ENCODE measurements around the gene PLK1.
A peak's percentile ranks its signal among the peaks of the same experiment; 100 is the strongest.
"Not testable (repeated sequence)": the region's sequence is repeated elsewhere in the genome, so short reads cannot be mapped to it uniquely, and the experiment has no call there.

Gene PLK1

GRCh38 chr16:23678430-23679273 lies at the start of gene PLK1:
PLK1 (plus strand) TSS chr16:23678889; CDS start chr16:23678933, 44 bp downstream.
- DNase-seq (ENCODE audit: low spot score): peak; percentile 95

- no peak for DNase-seq (ENCODE audit: low spot score)
These were observed 49.2 kb upstream of the PLK1 start for GRCh38 chr16:23629516-23629915.

GRCh38 chr16:23631874-23632273 lies 46.8 kb upstream of the PLK1 start:
- not testable (repeated sequence) for DNase-seq (ENCODE audit: low spot score)

DNA sequence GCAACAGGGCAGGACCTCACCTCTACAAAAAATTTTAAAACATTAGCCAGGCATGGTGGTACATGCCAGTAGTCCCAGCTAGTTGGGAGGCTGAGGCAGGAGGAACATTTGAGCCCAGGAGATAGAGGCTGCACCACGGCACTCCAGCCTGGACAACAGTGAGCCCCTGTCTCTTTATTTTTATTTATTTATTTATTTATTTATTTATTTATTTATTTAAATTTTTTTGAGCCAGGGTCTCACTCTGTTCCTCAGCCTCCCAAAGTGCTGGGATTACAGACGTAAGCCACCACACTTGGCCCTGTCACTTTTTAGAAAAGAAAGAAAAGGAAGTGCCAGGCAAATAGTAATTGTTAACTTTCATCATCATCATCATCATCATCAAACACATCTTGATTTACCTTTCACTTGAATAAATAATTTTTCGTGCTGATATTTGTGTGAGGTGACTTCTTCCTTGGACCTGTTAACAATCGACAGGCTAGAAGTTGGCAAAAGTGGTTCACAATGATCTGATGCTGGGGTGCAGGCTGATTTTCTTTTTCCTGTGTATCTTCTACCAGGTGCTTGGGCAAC lies 44.1 kb upstream of the PLK1 start:
- no peak for DNase-seq (ENCODE audit: low spot score)

- no peak for DNase-seq (ENCODE audit: low spot score)
These were observed 42.7 kb upstream of the PLK1 start for GRCh38 chr16:23635958-23636357.

- DNase-seq (ENCODE audit: low spot score): peak; percentile 27
These were observed 38.1 kb upstream of the PLK1 start for GRCh38 chr16:23640615-23640930.

- DNase-seq (ENCODE audit: low spot score): peak; percentile 96
These were observed 37.5 kb upstream of the PLK1 start, which contains the start of the genes DCTN5 and PALB2 for GRCh38 chr16:23640931-23641765. DCTN5 (plus strand) TSS chr16:23641466; CDS start chr16:23641543, 77 bp downstream. PALB2 (minus strand) TSS chr16:23641310; CDS start chr16:23641157, 153 bp downstream.

DNA sequence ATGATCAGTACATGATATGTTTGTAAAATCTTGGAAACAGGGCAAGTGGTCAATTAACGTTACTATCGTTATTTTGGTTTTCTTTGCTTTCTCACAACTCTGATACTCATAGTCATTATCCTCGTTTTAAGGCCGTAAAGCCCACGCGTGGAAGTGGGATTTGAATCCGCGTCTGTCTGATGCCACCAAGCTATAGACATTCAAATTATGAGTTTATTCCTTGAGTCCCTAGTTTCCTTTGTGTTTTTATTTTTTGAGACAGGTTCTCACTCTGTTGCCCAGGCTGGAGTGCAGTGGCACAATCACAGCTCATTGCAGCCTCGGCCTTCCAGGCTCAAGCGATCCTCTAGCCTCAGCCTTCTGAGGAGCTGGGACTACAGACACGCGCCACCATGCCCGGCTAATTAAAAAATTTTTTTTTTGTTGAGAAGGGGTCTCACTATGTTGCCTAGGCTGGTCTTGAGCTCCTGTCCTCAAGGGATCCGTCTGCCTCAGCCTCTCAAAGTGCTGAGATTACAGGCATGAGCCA lies 36.4 kb upstream of the PLK1 start:
- DNase-seq (ENCODE audit: low spot score): no peak

- DNase-seq (ENCODE audit: low spot score): no peak
These were observed 27.8 kb upstream of the PLK1 start for GRCh38 chr16:23650674-23651416.

DNA sequence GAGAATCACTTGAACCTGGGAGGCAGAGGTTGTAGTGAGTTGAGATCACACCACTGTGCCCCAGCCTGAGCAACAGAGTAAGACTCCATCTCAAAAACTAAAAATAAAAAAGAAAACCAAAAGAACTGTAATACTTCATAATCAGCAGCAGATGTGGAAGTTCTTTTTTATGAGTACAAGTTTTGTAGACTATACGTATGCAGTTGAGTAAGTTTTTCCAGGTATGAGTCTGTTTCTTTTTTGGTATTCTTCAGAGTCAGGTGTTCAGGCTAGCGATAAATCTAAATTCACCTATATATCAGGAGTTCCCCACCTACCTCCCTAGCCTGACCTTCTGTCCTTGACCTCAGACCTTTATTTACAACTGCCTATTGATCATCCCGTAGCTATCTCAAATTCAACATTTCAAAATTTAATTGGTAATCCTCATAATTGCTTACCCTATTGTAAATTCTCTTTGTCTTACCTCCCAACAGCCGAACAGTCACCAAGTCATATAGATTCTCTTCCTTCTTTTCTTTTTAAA lies 26.7 kb upstream of the PLK1 start:
- DNase-seq (ENCODE audit: low spot score): no peak

GRCh38 chr16:23663918-23664317 lies 14.8 kb upstream of the PLK1 start:
- DNase-seq (ENCODE audit: low spot score): no peak

DNA sequence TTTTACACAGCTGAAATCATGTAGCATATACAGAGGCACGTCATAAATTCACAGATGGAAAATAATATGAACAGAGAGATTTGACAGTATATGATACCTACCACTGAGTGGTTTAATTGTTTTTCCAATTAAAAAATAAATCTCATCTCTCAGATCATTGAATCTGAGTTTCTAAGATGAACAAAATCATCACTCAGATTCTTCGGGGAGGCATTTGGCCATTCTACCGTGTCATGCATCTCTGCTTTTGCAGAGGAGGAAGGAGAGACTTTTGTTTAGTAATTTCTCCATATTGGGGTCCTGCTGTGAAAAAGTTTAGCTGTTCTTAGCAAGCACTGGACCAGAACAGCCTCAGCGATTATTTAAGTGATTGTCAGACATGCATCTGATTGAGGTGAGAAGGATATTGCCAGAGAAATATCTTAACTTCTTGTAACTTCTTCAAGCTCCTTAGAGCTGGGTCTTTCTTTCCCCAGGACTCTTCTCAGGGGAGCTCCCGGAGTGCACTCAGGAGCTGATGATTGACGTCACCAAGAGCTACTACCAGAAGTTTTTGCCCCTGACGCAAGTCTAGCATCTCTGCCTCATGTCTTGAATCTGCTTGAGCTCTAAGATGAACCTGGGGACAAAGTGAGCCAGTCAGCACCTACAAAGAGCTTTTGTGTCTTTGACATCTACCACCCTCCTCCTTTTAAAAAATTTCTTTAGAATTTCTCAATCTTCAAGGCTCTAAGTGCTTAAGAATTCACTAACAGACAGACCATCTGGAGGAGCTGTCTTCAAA lies 11.9 kb upstream of the PLK1 start:
- DNase-seq (ENCODE audit: low spot score): no peak

DNA sequence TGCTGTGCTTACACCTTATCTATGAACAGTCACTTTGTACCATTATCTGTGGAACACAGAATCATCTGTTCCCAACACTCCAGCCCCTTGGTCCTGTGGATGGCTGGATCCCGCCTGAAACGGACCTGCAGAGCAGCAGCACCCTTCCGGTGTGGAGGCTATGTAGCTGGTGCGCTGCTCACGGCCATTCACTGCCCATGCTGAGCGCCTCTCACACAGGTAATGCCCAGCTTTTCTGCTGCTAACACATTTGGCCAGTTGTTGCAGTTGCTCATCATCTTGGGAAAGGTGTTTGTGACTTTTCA lies 11.4 kb upstream of the PLK1 start:
- DNase-seq (ENCODE audit: low spot score): no peak

DNA sequence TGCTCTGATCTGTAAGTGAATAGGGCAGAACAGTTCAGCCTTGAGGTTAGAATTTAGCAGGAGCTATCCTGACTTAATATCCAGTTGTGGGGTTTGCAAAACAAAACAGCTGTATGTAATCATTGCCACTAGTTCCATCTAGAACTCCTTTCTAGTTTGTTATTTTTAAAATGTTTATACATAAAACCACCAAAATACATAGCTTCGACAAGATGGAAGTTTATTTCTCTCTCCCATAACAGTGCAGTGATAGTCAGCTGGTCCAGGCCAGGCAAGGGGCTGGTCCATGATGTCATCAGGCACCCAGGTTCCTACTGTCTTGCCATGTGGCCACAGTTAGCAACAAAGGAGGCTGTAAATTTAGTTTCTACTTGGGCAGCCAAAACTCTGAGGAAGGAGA lies 10.5 kb upstream of the PLK1 start:
- no peak for DNase-seq (ENCODE audit: low spot score)

DNA sequence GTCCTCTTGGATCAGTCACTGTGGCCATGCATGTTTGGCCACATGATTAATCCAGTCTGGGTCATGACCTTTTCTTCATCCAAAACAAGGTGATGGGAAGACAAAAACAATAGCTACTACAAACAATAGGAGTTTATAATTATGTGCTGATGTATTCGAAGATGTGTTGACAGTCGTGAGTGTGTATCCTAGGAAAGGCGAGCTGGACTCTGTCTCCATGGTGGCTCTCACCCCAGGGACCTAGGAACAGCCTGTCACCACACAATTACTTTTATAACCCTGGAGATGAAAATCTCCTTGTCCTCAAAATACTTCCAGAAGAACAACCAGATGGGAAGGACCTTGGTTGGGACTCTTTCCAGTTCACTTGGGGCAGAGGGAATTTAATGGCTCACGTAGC lies 9.8 kb upstream of the PLK1 start:
- DNase-seq (ENCODE audit: low spot score): no peak

DNA sequence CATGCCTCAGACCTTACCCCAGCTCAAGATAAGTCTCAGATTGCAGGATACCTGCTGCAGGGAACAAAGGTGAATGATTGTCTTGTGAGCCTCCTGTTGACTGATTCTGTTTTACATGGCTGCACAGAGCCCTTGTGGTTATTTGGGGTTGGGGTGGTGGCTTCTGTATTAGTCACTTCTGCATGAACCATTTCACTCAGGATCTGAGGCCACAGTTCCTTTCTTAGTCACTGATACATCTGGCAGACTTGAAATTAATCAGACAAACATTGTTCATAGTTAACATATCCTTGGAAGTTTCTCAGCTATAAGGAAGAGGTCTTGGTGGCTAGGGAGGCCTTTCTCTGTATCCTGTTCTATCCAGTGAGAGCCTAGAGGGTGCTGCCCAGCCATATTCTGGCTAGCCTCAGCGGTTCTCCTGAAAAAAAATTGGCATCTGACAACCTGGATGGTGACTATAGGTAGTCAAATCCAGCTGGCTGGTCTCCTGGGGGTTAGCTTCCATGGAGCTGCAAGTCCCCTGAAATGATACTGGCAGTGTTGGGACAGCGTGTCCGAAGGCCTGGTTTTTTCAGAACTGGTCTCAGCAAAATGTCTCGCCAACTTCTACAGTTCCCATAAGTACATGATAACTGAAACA lies 8.4 kb upstream of the PLK1 start:
- DNase-seq (ENCODE audit: low spot score): no peak

DNA sequence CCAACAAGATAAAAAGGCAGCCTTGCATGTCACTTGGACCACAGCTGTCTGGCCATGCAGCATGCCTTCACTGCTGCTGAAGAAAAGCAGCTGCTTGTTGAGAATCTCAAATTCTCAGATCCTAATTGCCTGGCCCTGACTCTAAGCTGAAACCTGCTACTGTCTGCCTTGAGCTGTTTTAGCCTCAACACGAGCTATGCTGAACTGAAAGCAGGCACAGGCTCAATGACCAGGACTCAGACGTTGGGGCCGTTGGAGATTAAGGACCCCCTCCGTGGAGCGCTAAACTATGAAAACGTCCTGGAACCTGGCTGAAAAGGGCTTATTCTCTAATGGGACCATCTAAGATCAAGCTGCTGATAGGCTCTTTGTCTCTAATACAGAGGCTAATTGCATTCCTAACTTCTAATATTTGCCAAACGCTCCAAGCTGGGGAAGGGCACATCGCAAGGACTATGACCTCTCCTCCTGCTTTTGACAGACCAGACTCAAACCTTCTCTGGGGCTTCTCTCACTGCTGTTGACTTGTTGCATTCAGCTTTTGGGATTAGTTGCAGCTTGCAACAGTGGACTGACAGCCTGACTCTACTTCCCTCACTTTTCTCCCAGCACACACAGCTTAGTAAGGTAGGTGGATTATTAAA lies 4.6 kb upstream of the PLK1 start:
- DNase-seq (ENCODE audit: low spot score): no peak

DNA sequence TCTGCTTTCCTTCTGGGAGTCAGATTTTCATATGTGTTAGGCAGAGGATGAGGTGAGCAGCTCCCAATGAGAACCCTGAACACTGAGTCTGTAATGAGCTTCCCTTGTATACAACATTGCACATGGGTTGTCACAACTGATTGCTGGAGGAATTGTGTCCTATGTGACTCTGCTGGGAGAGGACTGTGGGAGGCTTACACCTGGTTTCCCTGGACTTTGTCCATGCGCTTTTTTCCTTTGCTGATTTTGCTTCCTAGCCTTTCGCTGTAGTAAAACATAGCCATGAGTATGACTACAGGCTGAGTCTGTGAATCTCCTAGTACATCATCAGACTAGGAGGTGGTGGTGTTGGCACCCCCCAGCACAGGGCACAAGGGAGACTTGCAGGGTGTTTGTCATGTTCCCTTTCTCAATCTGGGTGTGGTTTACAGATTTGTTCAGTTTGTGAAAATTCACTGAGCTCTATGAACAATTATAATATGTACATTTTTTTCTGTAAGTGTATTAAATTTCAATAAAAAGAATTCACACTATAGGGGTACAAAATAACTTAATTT lies 1.7 kb upstream of the PLK1 start:
- no peak for DNase-seq (ENCODE audit: low spot score)

DNA sequence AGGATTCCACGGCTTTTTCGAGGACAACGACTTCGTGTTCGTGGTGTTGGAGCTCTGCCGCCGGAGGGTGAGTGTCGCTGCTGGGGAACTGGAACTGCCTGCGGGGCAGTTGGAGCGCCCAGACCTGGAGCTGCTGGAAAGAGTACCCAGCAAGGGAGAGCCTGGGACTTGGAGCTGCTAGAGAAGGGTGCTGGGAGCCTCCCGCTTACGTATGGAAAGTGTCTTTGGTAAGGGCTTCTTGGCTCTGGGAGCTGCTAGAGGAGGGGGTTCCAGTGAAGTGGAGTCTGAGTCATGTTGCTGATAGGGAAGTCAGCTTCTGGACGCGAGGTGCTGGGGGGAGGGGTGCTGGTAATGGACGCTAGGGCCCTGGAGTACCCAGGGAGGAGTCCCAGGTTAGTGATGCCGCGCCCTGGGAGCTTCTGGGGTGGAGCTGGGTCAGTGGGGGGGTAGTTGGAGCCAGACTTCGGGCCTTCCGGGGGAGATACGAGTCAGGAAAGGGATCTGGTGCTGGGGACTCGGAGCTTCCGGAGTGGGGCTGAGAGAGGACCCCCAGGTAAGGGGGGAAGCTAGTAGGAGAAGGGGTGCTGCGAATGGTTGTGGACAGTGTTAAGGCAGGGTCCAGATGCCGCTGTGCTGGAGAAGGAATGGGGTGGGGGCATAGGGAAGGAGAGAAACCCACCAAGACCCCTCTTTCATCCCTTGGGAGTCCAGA lies 741 bp downstream of the PLK1 start:
- DNase-seq (ENCODE audit: low spot score): peak; percentile 50
